ENCODE data around the gene USP17L10.
"Not testable (repeated sequence)": the region's sequence is repeated elsewhere in the genome, so short reads cannot be mapped to it uniquely, and the experiment has no call there.

The USP17L10 gene

GRCh38 chr4:9210357-9210756 lies at the start of gene USP17L10:
Gene USP17L10 (plus strand): TSS chr4:9210657. CDS start chr4:9210657, 0 bp downstream.
- H2AFZ ChIP-seq (ENCODE audit: low read length, unreplicated experiment); H3K4me1 ChIP-seq (ENCODE audit: control insufficient read depth, insufficient read depth, low read length, unreplicated experiment); H3K36me3 ChIP-seq (ENCODE audit: insufficient read depth, low read length): not testable (repeated sequence)

GRCh38 chr4:9165990-9166389 lies 44.5 kb upstream of the USP17L10 start:
- H3K4me3 ChIP-seq (ENCODE audit: low read depth, low read length); H3K27me3 ChIP-seq (ENCODE audit: insufficient read depth, low read length); H2AFZ ChIP-seq (ENCODE audit: low read length, unreplicated experiment); H3K36me3 ChIP-seq (ENCODE audit: insufficient read depth, low read length); H3K4me1 ChIP-seq (ENCODE audit: control insufficient read depth, insufficient read depth, low read length, unreplicated experiment); H3K79me2 ChIP-seq (ENCODE audit: control insufficient read depth, insufficient read depth, low read length, unreplicated experiment); H3K27ac ChIP-seq (ENCODE audit: low read depth, low read length): not testable (repeated sequence)

More at GRCh38 chr4:9210357-9210756, at the start of gene USP17L10:
- H3K27me3 ChIP-seq (ENCODE audit: insufficient read depth, low read length); H3K4me3 ChIP-seq (ENCODE audit: low read depth, low read length); H3K79me2 ChIP-seq (ENCODE audit: control insufficient read depth, insufficient read depth, low read length, unreplicated experiment); H3K27ac ChIP-seq (ENCODE audit: low read depth, low read length): not testable (repeated sequence)

- H3K36me3 ChIP-seq (ENCODE audit: insufficient read depth, low read length); H3K4me1 ChIP-seq (ENCODE audit: control insufficient read depth, insufficient read depth, low read length, unreplicated experiment); H3K27ac ChIP-seq (ENCODE audit: low read depth, low read length); H3K4me3 ChIP-seq (ENCODE audit: low read depth, low read length); H3K79me2 ChIP-seq (ENCODE audit: control insufficient read depth, insufficient read depth, low read length, unreplicated experiment); H2AFZ ChIP-seq (ENCODE audit: low read length, unreplicated experiment); H3K27me3 ChIP-seq (ENCODE audit: insufficient read depth, low read length): not testable (repeated sequence)
Observed at GRCh38 chr4:9169791-9170459, 40.5 kb upstream of the USP17L10 start, which contains the start of gene FAM90A26. Gene FAM90A26 (plus strand): TSS chr4:9170409. CDS start chr4:9173173, 2,764 bp downstream.

GRCh38 chr4:9214701-9215100 lies 4.2 kb downstream of the USP17L10 start:
- H3K36me3 ChIP-seq (ENCODE audit: insufficient read depth, low read length); H3K27me3 ChIP-seq (ENCODE audit: insufficient read depth, low read length); H3K4me1 ChIP-seq (ENCODE audit: control insufficient read depth, insufficient read depth, low read length, unreplicated experiment); H3K4me3 ChIP-seq (ENCODE audit: low read depth, low read length); H3K27ac ChIP-seq (ENCODE audit: low read depth, low read length); H3K79me2 ChIP-seq (ENCODE audit: control insufficient read depth, insufficient read depth, low read length, unreplicated experiment); H2AFZ ChIP-seq (ENCODE audit: low read length, unreplicated experiment): not testable (repeated sequence)

- H3K4me1 ChIP-seq (ENCODE audit: control insufficient read depth, insufficient read depth, low read length, unreplicated experiment); H3K27ac ChIP-seq (ENCODE audit: low read depth, low read length); H3K36me3 ChIP-seq (ENCODE audit: insufficient read depth, low read length); H3K4me3 ChIP-seq (ENCODE audit: low read depth, low read length); H3K27me3 ChIP-seq (ENCODE audit: insufficient read depth, low read length); H3K79me2 ChIP-seq (ENCODE audit: control insufficient read depth, insufficient read depth, low read length, unreplicated experiment); H2AFZ ChIP-seq (ENCODE audit: low read length, unreplicated experiment): not testable (repeated sequence)
Observed at GRCh38 chr4:9215105-9215504, 4.6 kb downstream of the USP17L10 start, which contains the start of gene USP17L11. Gene USP17L11 (plus strand): TSS chr4:9215405. CDS start chr4:9215405, 0 bp downstream.

- not testable (repeated sequence) for H3K79me2 ChIP-seq (ENCODE audit: control insufficient read depth, insufficient read depth, low read length, unreplicated experiment); H3K4me1 ChIP-seq (ENCODE audit: control insufficient read depth, insufficient read depth, low read length, unreplicated experiment); H3K36me3 ChIP-seq (ENCODE audit: insufficient read depth, low read length); H2AFZ ChIP-seq (ENCODE audit: low read length, unreplicated experiment); H3K27ac ChIP-seq (ENCODE audit: low read depth, low read length); H3K4me3 ChIP-seq (ENCODE audit: low read depth, low read length); H3K27me3 ChIP-seq (ENCODE audit: insufficient read depth, low read length)
Observed at GRCh38 chr4:9219852-9220251, 9.4 kb downstream of the USP17L10 start, which contains the start of gene USP17L12. Gene USP17L12 (plus strand): TSS chr4:9220152. CDS start chr4:9220152, 0 bp downstream.

- H3K27ac ChIP-seq (ENCODE audit: low read depth, low read length); H2AFZ ChIP-seq (ENCODE audit: low read length, unreplicated experiment); H3K79me2 ChIP-seq (ENCODE audit: control insufficient read depth, insufficient read depth, low read length, unreplicated experiment); H3K36me3 ChIP-seq (ENCODE audit: insufficient read depth, low read length); H3K27me3 ChIP-seq (ENCODE audit: insufficient read depth, low read length); H3K4me3 ChIP-seq (ENCODE audit: low read depth, low read length); H3K4me1 ChIP-seq (ENCODE audit: control insufficient read depth, insufficient read depth, low read length, unreplicated experiment): not testable (repeated sequence)
Observed at GRCh38 chr4:9224596-9224995, 14.1 kb downstream of the USP17L10 start, which contains the start of gene USP17L13. Gene USP17L13 (plus strand): TSS chr4:9224896. CDS start chr4:9224896, 0 bp downstream.

- H3K27me3 ChIP-seq (ENCODE audit: insufficient read depth, low read length); H2AFZ ChIP-seq (ENCODE audit: low read length, unreplicated experiment); H3K27ac ChIP-seq (ENCODE audit: low read depth, low read length); H3K79me2 ChIP-seq (ENCODE audit: control insufficient read depth, insufficient read depth, low read length, unreplicated experiment); H3K4me3 ChIP-seq (ENCODE audit: low read depth, low read length); H3K36me3 ChIP-seq (ENCODE audit: insufficient read depth, low read length); H3K4me1 ChIP-seq (ENCODE audit: control insufficient read depth, insufficient read depth, low read length, unreplicated experiment): not testable (repeated sequence)
Observed at GRCh38 chr4:9230249-9230648, 19.8 kb downstream of the USP17L10 start.

- not testable (repeated sequence) for H2AFZ ChIP-seq (ENCODE audit: low read length, unreplicated experiment); H3K4me1 ChIP-seq (ENCODE audit: control insufficient read depth, insufficient read depth, low read length, unreplicated experiment); H3K27ac ChIP-seq (ENCODE audit: low read depth, low read length); H3K79me2 ChIP-seq (ENCODE audit: control insufficient read depth, insufficient read depth, low read length, unreplicated experiment); H3K27me3 ChIP-seq (ENCODE audit: insufficient read depth, low read length); H3K4me3 ChIP-seq (ENCODE audit: low read depth, low read length); H3K36me3 ChIP-seq (ENCODE audit: insufficient read depth, low read length)
Observed at GRCh38 chr4:9234085-9234484, 23.6 kb downstream of the USP17L10 start, which contains the start of gene USP17L15. Gene USP17L15 (plus strand): TSS chr4:9234385. CDS start chr4:9234385, 0 bp downstream.

GRCh38 chr4:9238461-9238860 lies 28.0 kb downstream of the USP17L10 start:
- H3K4me1 ChIP-seq (ENCODE audit: control insufficient read depth, insufficient read depth, low read length, unreplicated experiment); H2AFZ ChIP-seq (ENCODE audit: low read length, unreplicated experiment); H3K36me3 ChIP-seq (ENCODE audit: insufficient read depth, low read length): not testable (repeated sequence)

GRCh38 chr4:9243579-9243978 lies 33.1 kb downstream of the USP17L10 start, which contains the start of gene USP17L17:
Gene USP17L17 (plus strand): TSS chr4:9243879. CDS start chr4:9243879, 0 bp downstream.
- not testable (repeated sequence) for H3K36me3 ChIP-seq (ENCODE audit: insufficient read depth, low read length); H3K79me2 ChIP-seq (ENCODE audit: control insufficient read depth, insufficient read depth, low read length, unreplicated experiment); H2AFZ ChIP-seq (ENCODE audit: low read length, unreplicated experiment); H3K27me3 ChIP-seq (ENCODE audit: insufficient read depth, low read length); H3K4me3 ChIP-seq (ENCODE audit: low read depth, low read length); H3K4me1 ChIP-seq (ENCODE audit: control insufficient read depth, insufficient read depth, low read length, unreplicated experiment); H3K27ac ChIP-seq (ENCODE audit: low read depth, low read length)

More at GRCh38 chr4:9238461-9238860, 28.0 kb downstream of the USP17L10 start:
- H3K4me3 ChIP-seq (ENCODE audit: low read depth, low read length); H3K27ac ChIP-seq (ENCODE audit: low read depth, low read length); H3K79me2 ChIP-seq (ENCODE audit: control insufficient read depth, insufficient read depth, low read length, unreplicated experiment); H3K27me3 ChIP-seq (ENCODE audit: insufficient read depth, low read length): not testable (repeated sequence)
